Thyroid gland (tissue), 4 donors: Measurements from ENCODE around the gene BOK. TPM values are rescaled to one million over a fixed set of nuclear protein-coding genes. Genes with fewer than 3 reads are reported as not detected.

ENCODE experiments used
- DNase-seq, 2 donors: peaks; one replicate each; pipeline ENCODE4 v3.0.0-alpha.2; 2019
- H3K27ac ChIP-seq, 3 donors: fragments of 200-600 bp; sonication (generic); 1 replicate in 2 of 3; 2 replicates in 1 of 3; pipeline ENCODE4 v1.5.1; 2016 to 2019; ENCODE audit warnings: mild to moderate bottlenecking in 1 of 3, moderate library complexity in 1 of 3
- H3K27me3 ChIP-seq: fragments of 200-600 bp; sonication (generic); one replicate; pipeline ENCODE4 v1.5.1; 2019
- H3K36me3 ChIP-seq, 2 donors: fragments of 200-600 bp; sonication (generic); one replicate each; pipeline ENCODE4 v1.5.1; 2016 to 2019
- H3K4me1 ChIP-seq, 2 donors: fragments of 200-600 bp; sonication (generic); one replicate each; pipeline ENCODE4 v1.5.1; 2017 to 2019
- H3K4me3 ChIP-seq, 3 donors: fragments of 200-600 bp; sonication (generic); replicated peaks in 1 of 3; 1 replicate in 2 of 3; 2 replicates in 1 of 3; pipeline ENCODE4 v1.5.1; 2016; ENCODE audit warnings: mild to moderate bottlenecking in 1 of 3
- H3K9me3 ChIP-seq: fragments of 200-600 bp; sonication (generic); one replicate; pipeline ENCODE4 v1.5.1; 2017
- POLR2A ChIP-seq, 2 donors: fragments of 450-650 bp; IDR thresholded peaks; one replicate each; pipeline ENCODE4 v1.6.1; 2017; ENCODE audit warnings: antibody characterized with exemption in 2 of 2, mild to moderate bottlenecking in 2 of 2, moderate library complexity in 1 of 2
- WGBS, 2 donors: methylation state at CpG; one replicate each; pipeline ENCODE4 v1.1.5; 2017; 5-methylcytosine and 5-hydroxymethylcytosine counted together
- intact Hi-C: fragments of 100-400 bp; cut with DNase I; formaldehyde crosslinking; loops from one replicate; pipeline ENCODE4 v1.15.1; 2023
- total RNA-seq, 4 donors: library from RNA; depleted of rRNA; stranded (reverse); fragments of >200 nt; gene quantifications; one replicate each; pipeline ENCODE4 v1.2.3, GENCODE V29; 2016
- TF ChIP-seq, protein P1 (sequence below), 6 experiments: fragments of 200-600 bp in 3 of 6; fragments of 450-650 bp in 3 of 6; sonication (generic) in 3 of 6; IDR thresholded peaks; one replicate each; pipeline ENCODE4 v1.5.1; 2016 to 2019; ENCODE audit warnings: antibody characterized with exemption in 6 of 6, mild to moderate bottlenecking in 2 of 6, inconsistent platforms in 1 of 6, moderate library complexity in 1 of 6

The BOK gene
- total RNA-seq, 4 donors from 2014 or later: 22.2 to 32.1 (median 27.0) TPM

DNA sequence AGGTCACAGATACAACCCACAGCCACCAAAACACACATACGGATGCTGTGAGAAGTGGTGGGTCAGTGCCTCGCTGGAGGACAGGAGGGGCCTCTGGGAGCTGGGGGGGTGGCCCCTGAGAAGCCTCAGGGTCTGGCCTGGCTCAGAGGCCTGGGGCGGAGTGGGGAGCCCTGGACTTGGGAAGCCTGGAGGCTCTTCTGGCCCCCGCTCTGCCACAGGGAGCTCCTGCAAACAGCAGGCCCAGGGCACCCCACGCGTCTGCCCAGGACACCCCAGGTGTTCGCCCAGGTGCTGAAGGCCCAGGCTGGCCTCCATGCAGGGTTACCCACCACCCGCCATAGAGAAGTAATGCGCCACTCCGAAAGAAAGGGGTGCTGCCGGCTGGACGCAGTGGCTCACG is 52.5 kb downstream of the BOK start:
- no peak for TF ChIP-seq POLR2A (IDR thresholded peaks at IDR 0.05)
- TF ChIP-seq, protein P1, sequence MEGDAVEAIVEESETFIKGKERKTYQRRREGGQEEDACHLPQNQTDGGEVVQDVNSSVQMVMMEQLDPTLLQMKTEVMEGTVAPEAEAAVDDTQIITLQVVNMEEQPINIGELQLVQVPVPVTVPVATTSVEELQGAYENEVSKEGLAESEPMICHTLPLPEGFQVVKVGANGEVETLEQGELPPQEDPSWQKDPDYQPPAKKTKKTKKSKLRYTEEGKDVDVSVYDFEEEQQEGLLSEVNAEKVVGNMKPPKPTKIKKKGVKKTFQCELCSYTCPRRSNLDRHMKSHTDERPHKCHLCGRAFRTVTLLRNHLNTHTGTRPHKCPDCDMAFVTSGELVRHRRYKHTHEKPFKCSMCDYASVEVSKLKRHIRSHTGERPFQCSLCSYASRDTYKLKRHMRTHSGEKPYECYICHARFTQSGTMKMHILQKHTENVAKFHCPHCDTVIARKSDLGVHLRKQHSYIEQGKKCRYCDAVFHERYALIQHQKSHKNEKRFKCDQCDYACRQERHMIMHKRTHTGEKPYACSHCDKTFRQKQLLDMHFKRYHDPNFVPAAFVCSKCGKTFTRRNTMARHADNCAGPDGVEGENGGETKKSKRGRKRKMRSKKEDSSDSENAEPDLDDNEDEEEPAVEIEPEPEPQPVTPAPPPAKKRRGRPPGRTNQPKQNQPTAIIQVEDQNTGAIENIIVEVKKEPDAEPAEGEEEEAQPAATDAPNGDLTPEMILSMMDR (IDR thresholded peaks at IDR 0.05): no peak
- no peak overlapping the region for H3K4me3 ChIP-seq
- 91 to 97% methylated on average over 8 to 10 of the region's 13 CpGs for WGBS, 2 donors
- no peaks in the 10 kb centered on the region for H3K9me3 ChIP-seq
- intact Hi-C loops: loop anchor here (10.0 kb wide), 1 partner anchor 96 kb away; no protein-coding TSS in a partner anchor
- H3K36me3 ChIP-seq: peaks cover 3% of the 10 kb centered on the region in 2 donors
- peaks cover 6% of the 10 kb centered on the region in 2 donors for H3K4me1 ChIP-seq
- no peaks in the 10 kb centered on the region for H3K27me3 ChIP-seq
- no peak for DNase-seq
- H3K27ac ChIP-seq: peak overlapping the region in 1 of 3 donors; percentile 63

DNA sequence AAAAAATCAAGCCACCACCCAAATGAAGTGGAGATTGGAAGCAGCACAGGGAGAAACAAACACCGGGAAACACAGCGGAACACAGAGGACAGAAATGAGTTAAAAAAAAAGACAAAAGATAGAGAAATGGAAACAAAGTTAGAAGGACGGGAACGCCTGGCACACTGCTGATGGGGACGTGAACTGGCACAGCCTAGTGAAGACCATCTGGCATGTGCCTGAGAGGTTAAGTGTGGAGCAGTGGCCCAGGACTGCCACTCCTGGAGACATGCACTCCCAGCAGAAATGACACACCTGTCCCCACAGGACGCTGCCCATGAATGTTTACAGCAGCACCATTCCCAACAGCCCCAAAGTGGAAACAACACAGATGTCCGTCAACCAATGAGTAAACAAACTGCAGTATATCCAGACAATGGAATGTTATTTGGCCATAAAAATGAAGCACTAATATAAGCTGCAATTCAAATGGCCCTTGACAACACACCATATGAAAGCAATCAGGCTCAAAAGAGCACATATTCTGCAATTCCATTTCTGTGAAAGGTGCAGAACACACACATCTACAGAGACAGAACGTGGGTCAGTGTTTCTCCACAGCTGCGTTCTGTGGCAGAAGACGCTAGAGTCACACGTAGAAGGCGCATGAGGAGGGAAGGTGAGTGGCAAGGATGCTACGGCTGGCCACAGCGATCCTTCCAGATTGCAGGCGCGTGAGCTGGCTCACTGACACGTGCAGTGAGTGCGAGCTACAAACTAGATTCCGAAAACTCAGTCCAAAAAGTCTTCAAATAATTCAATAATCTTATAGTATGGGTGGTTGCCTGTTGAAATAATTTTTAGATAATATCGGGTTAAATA is 53.8 kb downstream of the BOK start:
- TF ChIP-seq, protein P1 (IDR thresholded peaks at IDR 0.05): no peak
- no peak for TF ChIP-seq POLR2A (IDR thresholded peaks at IDR 0.05)
- DNase-seq: no peak
- H3K9me3 ChIP-seq: no peaks in the 10 kb centered on the region
- no peak overlapping the region for H3K27ac ChIP-seq
- H3K36me3 ChIP-seq: no peaks in the 10 kb centered on the region
- WGBS, 2 donors: 93 to 95% methylated on average over 20 of the region's 20 CpGs
- intact Hi-C loops: loop anchor here (10.0 kb wide), 1 partner anchor 98 kb away; no protein-coding TSS in a partner anchor
- H3K4me1 ChIP-seq: peaks cover 6% of the 10 kb centered on the region in 2 donors
- H3K4me3 ChIP-seq: no peak overlapping the region
- no peaks in the 10 kb centered on the region for H3K27me3 ChIP-seq

DNA sequence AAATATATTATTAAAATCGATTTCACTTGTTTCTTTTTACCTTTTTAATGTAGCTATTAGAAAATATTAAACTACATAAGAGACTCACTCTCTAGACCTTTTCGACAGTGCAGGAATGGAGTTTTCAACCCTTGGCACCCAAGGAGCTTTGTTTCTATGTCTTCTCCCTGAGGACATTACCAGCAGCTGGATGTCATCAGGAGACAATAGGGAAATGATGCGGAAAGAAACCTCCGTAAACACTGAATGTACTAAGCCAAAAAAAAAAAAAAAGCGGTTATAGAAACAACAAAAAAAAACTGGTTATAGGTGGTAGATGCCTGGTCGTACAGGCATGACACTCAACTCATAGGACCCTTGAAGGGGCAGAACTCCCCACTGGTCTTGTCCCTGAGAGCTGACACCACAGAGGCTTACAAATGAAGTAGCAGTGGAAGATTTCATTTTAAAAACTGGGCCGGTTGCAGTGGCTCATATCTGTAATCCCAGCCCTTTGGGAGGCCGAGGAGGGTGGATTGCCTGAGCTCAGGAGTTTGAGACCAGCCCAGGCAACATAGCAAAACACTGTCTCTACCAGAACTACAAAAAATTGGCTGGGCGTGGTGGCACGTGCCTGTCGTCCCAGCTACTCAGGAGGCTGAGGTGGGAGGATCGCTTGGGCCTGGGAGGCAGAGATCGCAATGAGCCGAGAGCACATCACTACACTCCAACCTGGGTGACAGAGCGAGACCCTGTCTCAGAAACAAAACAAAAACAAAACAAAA is 54.7 kb downstream of the BOK start:
- 83 to 87% methylated on average over 15 of the region's 15 CpGs for WGBS, 2 donors
- no peaks in the 10 kb centered on the region for H3K27me3 ChIP-seq
- no peaks in the 10 kb centered on the region for H3K36me3 ChIP-seq
- intact Hi-C loops: loop anchor here (10.0 kb wide), 1 partner anchor 98 kb away; no protein-coding TSS in a partner anchor
- TF ChIP-seq POLR2A (IDR thresholded peaks at IDR 0.05): no peak
- TF ChIP-seq, protein P1 (IDR thresholded peaks at IDR 0.05): no peak
- no peak for DNase-seq
- no peak overlapping the region for H3K4me3 ChIP-seq
- H3K27ac ChIP-seq: no peak overlapping the region
- H3K9me3 ChIP-seq: no peaks in the 10 kb centered on the region
- peaks cover 6 to 12% of the 10 kb centered on the region in 2 donors for H3K4me1 ChIP-seq

DNA sequence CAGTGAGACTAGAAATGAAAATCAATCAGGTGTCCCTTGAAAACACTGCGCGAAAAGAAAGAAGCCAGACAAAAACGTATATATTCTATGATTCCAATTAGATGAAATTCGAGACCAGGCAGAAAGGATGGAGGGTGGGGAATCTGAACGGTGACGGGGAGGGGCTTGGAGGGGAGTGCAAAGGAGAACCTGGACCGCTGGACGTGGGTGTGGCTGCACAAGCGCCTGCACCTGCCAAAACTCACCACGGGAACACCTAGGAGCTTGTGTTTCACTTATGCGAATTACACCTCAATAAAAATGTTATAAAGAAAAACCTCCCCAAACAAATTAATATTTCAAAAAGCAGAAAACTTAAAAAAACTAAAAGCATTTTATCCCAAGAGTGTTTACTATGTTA is 56.5 kb downstream of the BOK start:
- intact Hi-C loops: loop anchor here (10.0 kb wide), 1 partner anchor 100 kb away; no protein-coding TSS in a partner anchor
- Histone ChIP-seq H3K27me3 (no peaks in the 10 kb centered on the region), H3K36me3 (no peaks in the 10 kb centered on the region), H3K4me3 (no peak overlapping the region), H3K4me1 (peaks cover 0 to 7% of the 10 kb centered on the region in 2 donors), H3K27ac (no peak overlapping the region), H3K9me3 (no peaks in the 10 kb centered on the region)
- DNase-seq: no peak
- 84 to 86% methylated on average over 11 of the region's 11 CpGs for WGBS, 2 donors
- TF ChIP-seq, protein P1 (IDR thresholded peaks at IDR 0.05): no peak
- no peak for TF ChIP-seq POLR2A (IDR thresholded peaks at IDR 0.05)
